ENCODE measurements around the gene DLG2. TPM values are rescaled to one million over a fixed set of nuclear protein-coding genes. Genes with fewer than 3 reads are reported as not detected.
"Not testable (repeated sequence)": the region's sequence is repeated elsewhere in the genome, so short reads cannot be mapped to it uniquely, and the experiment has no call there.

The DLG2 gene
- total RNA-seq, 3 donors from 2014 or later: 4.3 to 12.3 (median 6.9) TPM

- TF ChIP-seq POLR2A (IDR thresholded peaks at IDR 0.05) (no peak), CTCF (IDR thresholded peaks at IDR 0.05) (no peak), POLR2AphosphoS5 (IDR thresholded peaks at IDR 0.05) (no peak)
These were observed 220.3 kb downstream of the DLG2 start for GRCh38 chr11:85406841-85407240.

GRCh38 chr11:85406316-85406715 lies 220.8 kb downstream of the DLG2 start:
- Histone ChIP-seq H3K36me3 (no peaks in the 10 kb centered on the region), H3K27ac (no peak overlapping the region), H3K9me3 (peaks cover 0 to 16% of the 10 kb centered on the region in 2 donors), H3K27me3 (no peaks in the 10 kb centered on the region), H3K4me3 (no peak overlapping the region), H3K4me1 (no peaks in the 10 kb centered on the region)
- no peak for DNase-seq (ENCODE audit: low spot score in 2 of 2)
- intact Hi-C loops (cut with DNase I; ENCODE audit: low total_unique reads): no loop called here
- TF ChIP-seq POLR2AphosphoS5 (IDR thresholded peaks at IDR 0.05) (no peak), POLR2A (IDR thresholded peaks at IDR 0.05) (no peak), CTCF (IDR thresholded peaks at IDR 0.05) (no peak)

More at GRCh38 chr11:85406841-85407240, 220.3 kb downstream of the DLG2 start:
- Histone ChIP-seq H3K27ac (no peak overlapping the region), H3K27me3 (no peaks in the 10 kb centered on the region), H3K4me1 (no peaks in the 10 kb centered on the region), H3K36me3 (no peaks in the 10 kb centered on the region), H3K4me3 (no peak overlapping the region), H3K9me3 (peaks cover 0 to 16% of the 10 kb centered on the region in 2 donors)
- DNase-seq (ENCODE audit: low spot score in 2 of 2): no peak
- intact Hi-C loops (cut with DNase I; ENCODE audit: low total_unique reads): no loop called here

- H3K27ac ChIP-seq; H3K4me3 ChIP-seq; H3K36me3 ChIP-seq; intact Hi-C loops (cut with DNase I; ENCODE audit: low total_unique reads); DNase-seq (ENCODE audit: low spot score in 2 of 2); H3K27me3 ChIP-seq; H3K4me1 ChIP-seq: not testable (repeated sequence)
- peaks cover 9 to 20% of the 10 kb centered on the region in 2 donors for H3K9me3 ChIP-seq
These were observed 231.6 kb downstream of the DLG2 start for GRCh38 chr11:85395515-85396055.

GRCh38 chr11:85394283-85394682 lies 232.9 kb downstream of the DLG2 start:
- TF ChIP-seq CTCF (IDR thresholded peaks at IDR 0.05) (no peak), POLR2AphosphoS5 (IDR thresholded peaks at IDR 0.05) (no peak), POLR2A (IDR thresholded peaks at IDR 0.05) (no peak)
- H3K36me3 ChIP-seq: no peaks in the 10 kb centered on the region
- H3K4me1 ChIP-seq: no peaks in the 10 kb centered on the region
- no peaks in the 10 kb centered on the region for H3K27me3 ChIP-seq
- H3K9me3 ChIP-seq: peaks cover 9 to 22% of the 10 kb centered on the region in 2 donors
- H3K27ac ChIP-seq: no peak overlapping the region
- intact Hi-C loops (cut with DNase I; ENCODE audit: low total_unique reads): loop anchor here (5.0 kb wide), 1 partner anchor 647 kb away; no protein-coding TSS in a partner anchor
- H3K4me3 ChIP-seq: no peak overlapping the region
- DNase-seq (ENCODE audit: low spot score in 2 of 2): no peak

GRCh38 chr11:85391141-85391540 lies 236.0 kb downstream of the DLG2 start:
- Histone ChIP-seq H3K4me3 (no peak overlapping the region), H3K9me3 (peaks cover 8 to 15% of the 10 kb centered on the region in 2 donors), H3K4me1 (no peaks in the 10 kb centered on the region), H3K27ac (no peak overlapping the region), H3K27me3 (no peaks in the 10 kb centered on the region), H3K36me3 (no peaks in the 10 kb centered on the region)
- DNase-seq (ENCODE audit: low spot score in 2 of 2): no peak
- intact Hi-C loops (cut with DNase I; ENCODE audit: low total_unique reads): loop anchor here (5.0 kb wide), 1 partner anchor 644 kb away; no protein-coding TSS in a partner anchor
- TF ChIP-seq POLR2A (IDR thresholded peaks at IDR 0.05) (no peak), CTCF (IDR thresholded peaks at IDR 0.05) (no peak), POLR2AphosphoS5 (IDR thresholded peaks at IDR 0.05) (no peak)
